PC-9 (cell line): ENCODE measurements around the gene SCYGR4. TPM values are rescaled to one million over a fixed set of nuclear protein-coding genes. Genes with fewer than 3 reads are reported as not detected.

ENCODE experiments used
- BruUV-seq: library from RNA; stranded (reverse); fragments of 400-500 nt; replicated peaks from 2 replicates; lab custom pipeline; 2021; lab: Mats Ljungman, UMichigan
- CTCF ChIA-PET: fragments of 300-600 bp; sonication (Branson Sonifier 250); formaldehyde crosslinking; loops from one replicate; lab custom pipeline; 2022; ENCODE audit warnings: antibody characterized with exemption; lab: Charles Lee
- POLR2A ChIA-PET: fragments of 300-600 bp; sonication (Branson Sonifier 250); formaldehyde crosslinking; loops from one replicate; lab custom pipeline; 2022; ENCODE audit warnings: antibody characterized with exemption; ENCODE audit not compliant: unreplicated experiment; lab: Charles Lee
- DNase-seq, 2 experiments: peaks; one replicate each; pipeline versions ENCODE4 v3.0.0 to v3.0.0-alpha.2; 2015 to 2022; ENCODE audit warnings: mixed read lengths in 1 of 2
- H2AFZ ChIP-seq: fragments of 200-600 bp; sonication (generic); 2 replicates; pipeline ENCODE4 v1.8.1; 2017; ENCODE audit warnings: antibody characterized with exemption
- H3F3A ChIP-seq: fragments of 200-600 bp; sonication (generic); 2 replicates; pipeline ENCODE4 v1.8.1; 2017; ENCODE audit warnings: antibody characterized with exemption, mild to moderate bottlenecking, low read depth; ENCODE audit not compliant: insufficient read depth
- H3K27ac ChIP-seq: fragments of 200-600 bp; sonication (generic); 2 replicates; pipeline ENCODE4 v1.6.1; 2016; ENCODE audit warnings: mixed run types
- H3K27me3 ChIP-seq: fragments of 200-600 bp; sonication (generic); 2 replicates; pipeline ENCODE4 v1.6.1; 2016; ENCODE audit warnings: low read depth, mixed run types; ENCODE audit not compliant: insufficient read depth
- H3K36me3 ChIP-seq: fragments of 200-600 bp; sonication (generic); 2 replicates; pipeline ENCODE4 v1.6.1; 2016; ENCODE audit warnings: low read depth, mixed run types
- H3K4me1 ChIP-seq: fragments of 200-600 bp; sonication (generic); replicated peaks from 2 replicates; pipeline ENCODE4 v1.6.1; 2016; ENCODE audit warnings: mixed run types; ENCODE audit not compliant: insufficient read depth
- H3K4me2 ChIP-seq: fragments of 200-600 bp; sonication (generic); 2 replicates; pipeline ENCODE4 v1.6.1; 2017; ENCODE audit warnings: mixed run types
- H3K4me3 ChIP-seq: fragments of 200-600 bp; sonication (generic); 2 replicates; pipeline ENCODE4 v1.6.1; 2016; ENCODE audit warnings: mixed run types
- H3K79me2 ChIP-seq: fragments of 200-600 bp; sonication (generic); 2 replicates; pipeline ENCODE4 v1.6.1; 2017; ENCODE audit warnings: low read depth, mixed run types
- H3K9me2 ChIP-seq: fragments of 200-600 bp; sonication (generic); 2 replicates; pipeline ENCODE4 v1.8.1; 2017; ENCODE audit warnings: mild to moderate bottlenecking; ENCODE audit not compliant: insufficient read depth
- H3K9me3 ChIP-seq: fragments of 200-600 bp; sonication (generic); 2 replicates; pipeline ENCODE4 v1.8.1; 2016; ENCODE audit warnings: low read depth; ENCODE audit not compliant: insufficient read depth
- H4K20me1 ChIP-seq: fragments of 200-600 bp; sonication (generic); 2 replicates; pipeline ENCODE4 v1.8.1; 2017; ENCODE audit not compliant: insufficient read depth
- CTCF ChIP-seq: fragments of 200-600 bp; sonication (generic); conservative IDR thresholded peaks from 2 replicates; pipeline ENCODE4 v1.6.1; 2017; ENCODE audit warnings: mixed run types, antibody characterized with exemption, mild to moderate bottlenecking, moderate library complexity
- EZH2 ChIP-seq: fragments of 200-600 bp; sonication (generic); IDR thresholded peaks from 2 replicates; pipeline ENCODE4 v1.8.0; 2017; ENCODE audit warnings: antibody characterized with exemption, low read depth
- intact Hi-C: fragments of 100-400 bp; cut with micrococcal nuclease; formaldehyde crosslinking; loops from one replicate; pipeline ENCODE4 v1.10.0; 2022; ENCODE audit not compliant: unreplicated experiment
- total RNA-seq: library from RNA; stranded (reverse); gene quantifications from 2 replicates; pipeline ENCODE4 v1.2.3, GENCODE V29; 2021

The SCYGR4 gene
- total RNA-seq, 1 experiment from 2014 or later: not detected

- no peaks in the 10 kb centered on the region for H3K79me2 ChIP-seq
- H3K9me3 ChIP-seq: no peaks in the 10 kb centered on the region; the same call in 1 of the 2 replicates
- H3K36me3 ChIP-seq: no peaks in the 10 kb centered on the region
- no peak overlapping the region for H3K4me2 ChIP-seq
- H3K4me3 ChIP-seq: no peak overlapping the region
- no peak for TF ChIP-seq EZH2
- TF ChIP-seq CTCF: no peak
- peaks cover 3% of the 10 kb centered on the region; the same call in 1 of the 2 replicates for H3F3A ChIP-seq
- no peak for DNase-seq
- H3K27me3 ChIP-seq: no peaks in the 10 kb centered on the region
- H3K27ac ChIP-seq: no peak overlapping the region
- peaks cover 15% of the 10 kb centered on the region for H3K4me1 ChIP-seq
- no TSS peak for BruUV-seq
- ChIA-PET POLR2A (no interaction called here), CTCF (interaction anchor here (0.7 to 2.0 kb wide), 3 partner anchors 109 to 211 kb away, joined by 3 to 17 read pairs (median 8); no protein-coding TSS in a partner anchor)
- H4K20me1 ChIP-seq: no peaks in the 10 kb centered on the region
- intact Hi-C loops: loop anchor here (5.0 to 10.0 kb wide), 5 partner anchors 45 to 1000 kb away; partner anchors contain the start of gene AGFG1
- H3K9me2 ChIP-seq: no peaks in the 10 kb centered on the region
- H2AFZ ChIP-seq: no peak overlapping the region
Observed at GRCh38 chr2:227657199-227657845, 40.0 kb downstream of the SCYGR4 start.

GRCh38 chr2:227661025-227661649, 43.8 kb downstream of the SCYGR4 start:
- no peaks in the 10 kb centered on the region; the same call in 1 of the 2 replicates for H3F3A ChIP-seq
- BruUV-seq: no TSS peak
- H3K9me2 ChIP-seq: no peaks in the 10 kb centered on the region
- H3K36me3 ChIP-seq: no peaks in the 10 kb centered on the region
- no peaks in the 10 kb centered on the region for H3K9me3 ChIP-seq
- H3K4me2 ChIP-seq: no peak overlapping the region
- H4K20me1 ChIP-seq: no peaks in the 10 kb centered on the region
- POLR2A ChIA-PET: no interaction called here
- H3K4me3 ChIP-seq: no peak overlapping the region
- TF ChIP-seq EZH2: no peak
- no peak for TF ChIP-seq CTCF
- H3K4me1 ChIP-seq: no peaks in the 10 kb centered on the region
- H3K27ac ChIP-seq: no peak overlapping the region
- H2AFZ ChIP-seq: no peak overlapping the region
- intact Hi-C loops: no loop called here
- DNase-seq: no peak
- CTCF ChIA-PET: no interaction called here
- H3K79me2 ChIP-seq: no peaks in the 10 kb centered on the region
- no peaks in the 10 kb centered on the region for H3K27me3 ChIP-seq

GRCh38 chr2:227661827-227662226, 44.5 kb downstream of the SCYGR4 start:
- H3K36me3 ChIP-seq: no peaks in the 10 kb centered on the region
- H2AFZ ChIP-seq: no peak overlapping the region
- H3K9me3 ChIP-seq: no peaks in the 10 kb centered on the region
- no peaks in the 10 kb centered on the region for H3K4me1 ChIP-seq
- DNase-seq: no peak
- H3K27ac ChIP-seq: no peak overlapping the region
- no peaks in the 10 kb centered on the region for H3K79me2 ChIP-seq
- TF ChIP-seq CTCF: no peak
- TF ChIP-seq EZH2: no peak
- H3K27me3 ChIP-seq: no peaks in the 10 kb centered on the region
- no peak overlapping the region for H3K4me2 ChIP-seq
- H3K4me3 ChIP-seq: no peak overlapping the region
- intact Hi-C loops: no loop called here
- CTCF ChIA-PET: interaction anchor here (0.5 kb wide), 1 partner anchor 158 kb away, joined by 3 read pairs; no protein-coding TSS in a partner anchor
- no TSS peak for BruUV-seq
- no peaks in the 10 kb centered on the region for H4K20me1 ChIP-seq
- POLR2A ChIA-PET: no interaction called here
- no peaks in the 10 kb centered on the region for H3K9me2 ChIP-seq
- no peaks in the 10 kb centered on the region for H3F3A ChIP-seq
